GM12872 (cell line): ENCODE measurements around the gene GRIN2A.

Experiments
- TF ChIP-seq, protein P1 (sequence below): IDR thresholded peaks from 3 replicates; pipeline ENCODE4 v1.5.1; 2011; ENCODE audit warnings: low read depth, mild to moderate bottlenecking, low read length, moderate library complexity; ENCODE audit not compliant: insufficient read depth

GRIN2A gene

DNA sequence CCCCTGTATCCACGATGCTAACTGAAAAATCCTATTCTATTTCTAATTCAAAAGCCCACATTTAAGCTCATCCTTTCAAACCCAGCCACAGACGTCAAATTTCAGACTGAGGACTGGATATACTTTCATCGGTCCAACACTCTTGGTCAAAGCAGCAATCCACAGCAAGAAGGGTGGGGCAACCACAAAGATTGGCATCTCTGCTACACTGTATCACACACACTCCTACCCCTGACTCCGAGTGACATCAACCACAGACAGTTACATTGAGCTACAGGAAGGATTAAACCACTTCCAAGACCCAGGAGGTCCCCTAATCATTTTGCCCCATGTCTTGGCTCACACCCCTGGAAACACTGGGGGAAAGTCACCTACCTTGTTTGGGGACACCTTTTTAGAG is 61.3 kb downstream of the GRIN2A start:
- TF ChIP-seq, protein P1, sequence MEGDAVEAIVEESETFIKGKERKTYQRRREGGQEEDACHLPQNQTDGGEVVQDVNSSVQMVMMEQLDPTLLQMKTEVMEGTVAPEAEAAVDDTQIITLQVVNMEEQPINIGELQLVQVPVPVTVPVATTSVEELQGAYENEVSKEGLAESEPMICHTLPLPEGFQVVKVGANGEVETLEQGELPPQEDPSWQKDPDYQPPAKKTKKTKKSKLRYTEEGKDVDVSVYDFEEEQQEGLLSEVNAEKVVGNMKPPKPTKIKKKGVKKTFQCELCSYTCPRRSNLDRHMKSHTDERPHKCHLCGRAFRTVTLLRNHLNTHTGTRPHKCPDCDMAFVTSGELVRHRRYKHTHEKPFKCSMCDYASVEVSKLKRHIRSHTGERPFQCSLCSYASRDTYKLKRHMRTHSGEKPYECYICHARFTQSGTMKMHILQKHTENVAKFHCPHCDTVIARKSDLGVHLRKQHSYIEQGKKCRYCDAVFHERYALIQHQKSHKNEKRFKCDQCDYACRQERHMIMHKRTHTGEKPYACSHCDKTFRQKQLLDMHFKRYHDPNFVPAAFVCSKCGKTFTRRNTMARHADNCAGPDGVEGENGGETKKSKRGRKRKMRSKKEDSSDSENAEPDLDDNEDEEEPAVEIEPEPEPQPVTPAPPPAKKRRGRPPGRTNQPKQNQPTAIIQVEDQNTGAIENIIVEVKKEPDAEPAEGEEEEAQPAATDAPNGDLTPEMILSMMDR, result no peak

DNA sequence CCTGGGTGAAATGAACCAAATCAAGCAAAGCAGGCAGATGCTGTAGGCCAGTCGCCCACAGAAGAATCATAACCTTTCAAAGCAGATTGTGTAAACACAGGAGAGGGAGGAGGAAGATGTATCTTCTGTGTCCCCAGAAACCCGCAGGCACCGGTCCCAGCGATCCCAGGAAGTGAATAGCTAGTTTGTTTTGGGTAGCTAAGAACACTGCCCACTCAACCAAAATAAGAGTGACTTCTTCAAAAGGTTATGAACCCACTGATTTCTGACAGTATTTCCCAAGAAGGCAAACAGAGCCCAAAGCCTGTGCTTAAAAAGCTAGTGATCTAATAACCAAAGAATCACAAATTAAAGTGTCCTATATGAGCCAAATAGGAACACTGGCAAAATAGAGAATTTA is 67.8 kb downstream of the GRIN2A start:
- TF ChIP-seq, protein P1, result no peak

- TF ChIP-seq, protein P1, result no peak
Measured at GRCh38 chr16:10113248-10113647, 69.0 kb downstream of the GRIN2A start.

DNA sequence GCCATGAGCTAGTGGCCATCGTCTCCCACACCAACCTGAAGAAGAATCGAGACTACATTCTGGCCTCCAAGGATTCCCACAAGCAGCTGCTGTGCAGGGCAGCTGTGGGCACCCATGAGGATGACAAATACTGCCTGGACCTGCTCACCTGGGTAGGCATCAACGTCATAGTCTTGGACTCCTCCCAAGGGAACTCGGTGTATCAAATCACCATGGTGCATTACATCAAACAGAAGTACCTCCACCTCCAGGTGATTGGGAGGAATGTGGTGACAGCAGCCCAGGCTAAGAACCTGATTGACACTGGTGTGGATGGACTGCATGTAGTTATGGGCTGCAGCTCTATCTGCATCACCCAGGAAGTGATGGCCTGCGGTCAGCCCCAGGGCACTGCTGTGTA is 70.2 kb downstream of the GRIN2A start:
- TF ChIP-seq, protein P1, result no peak

DNA sequence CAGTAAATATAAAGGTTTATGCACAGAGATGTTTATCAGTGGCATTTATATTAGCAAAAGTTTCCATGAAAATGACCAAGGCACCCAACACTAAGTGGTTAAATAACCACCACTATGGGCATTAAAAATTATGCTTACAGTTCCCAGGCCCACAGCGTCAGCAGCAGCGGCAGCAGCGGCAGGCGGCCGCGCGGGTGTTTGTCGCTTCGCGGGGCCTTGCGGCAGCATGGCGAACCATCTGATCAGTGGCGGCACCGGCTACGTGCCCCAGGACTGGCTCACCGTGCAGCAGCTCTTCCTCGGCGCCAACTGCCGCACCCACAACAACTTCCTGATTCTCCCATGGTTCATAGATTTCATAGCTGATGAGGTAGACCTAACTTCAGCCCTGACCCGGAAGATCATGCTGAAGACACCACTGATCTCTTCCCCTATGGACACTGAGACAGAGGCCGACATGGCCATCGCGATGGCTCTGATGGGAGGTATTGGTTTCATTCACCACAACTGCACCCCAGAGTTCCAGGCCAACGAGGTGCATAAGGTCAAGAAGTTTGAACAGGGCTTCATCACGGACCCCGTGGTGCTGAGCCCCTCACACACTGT is 71.0 kb downstream of the GRIN2A start:
- TF ChIP-seq, protein P1, result no peak

DNA sequence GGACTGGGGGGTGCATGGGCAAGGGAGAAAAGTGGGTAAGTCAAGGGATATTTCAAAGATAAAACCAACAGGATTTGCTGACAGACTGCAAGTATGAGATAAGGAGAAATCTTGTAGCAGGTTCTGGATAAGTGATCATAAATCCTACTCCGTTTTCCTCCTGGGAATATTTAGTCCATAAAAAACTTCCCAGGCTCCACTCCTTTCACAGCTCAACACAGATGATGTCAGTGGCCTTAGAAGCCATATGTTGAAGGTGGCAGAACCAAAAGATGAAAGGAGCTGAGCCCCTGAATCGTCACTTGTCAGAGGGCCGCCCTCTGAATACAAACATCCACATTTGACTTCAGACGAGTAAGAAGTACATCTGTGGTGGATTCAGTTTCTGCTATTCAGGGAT is 71.7 kb downstream of the GRIN2A start:
- TF ChIP-seq, protein P1, result no peak

- TF ChIP-seq, protein P1, result no peak
Measured at GRCh38 chr16:10107081-10107480, 75.1 kb downstream of the GRIN2A start.

- TF ChIP-seq, protein P1, result no peak
Measured at GRCh38 chr16:10103700-10104099, 78.5 kb downstream of the GRIN2A start.
